Pancreas (tissue), 10 donors: ENCODE results near the gene SLC35A1. TPM values are rescaled to one million over a fixed set of nuclear protein-coding genes. Genes with fewer than 3 reads are reported as not detected.
"Not testable (repeated sequence)": the region's sequence is repeated elsewhere in the genome, so short reads cannot be mapped to it uniquely, and the experiment has no call there.

Source experiments
- ATAC-seq, 4 donors: fragments of 200-7000 bp; cut with Tn5 transposase; one replicate each; pipeline versions ENCODE4 v1.8.0 to v1.9.1; 2020; ENCODE audit warnings: mild to moderate bottlenecking in 4 of 4, moderate library complexity in 4 of 4
- DNase-seq, 6 donors: peaks; one replicate each; pipeline ENCODE4 v3.0.0-alpha.2; 2020
- FAIRE-seq: peaks from 2 replicates; lab custom pipeline; 2012; peaks lifted over from hg19 to GRCh38; lab: Jason Lieb, UNC
- H3K27ac ChIP-seq, 4 donors: fragments of 200-600 bp; sonication (generic); 1 replicate in 3 of 4; 2 replicates in 1 of 4; pipeline versions ENCODE4 v1.5.0 to v1.8.0; 2020
- H3K27me3 ChIP-seq, 4 donors: fragments of 200-600 bp; one replicate each; pipeline ENCODE4 v1.8.0; 2021
- H3K36me3 ChIP-seq, 3 donors: fragments of 200-600 bp; sonication (generic) in 1 of 3; one replicate each; pipeline versions ENCODE4 v1.5.0 to v1.8.0; 2020 to 2021
- H3K4me1 ChIP-seq, 3 donors: fragments of 200-600 bp; one replicate each; pipeline ENCODE4 v1.8.0; 2021
- H3K4me3 ChIP-seq, 4 donors: fragments of 200-600 bp; sonication (generic) in 2 of 4; one replicate each; pipeline versions ENCODE4 v1.5.0 to v1.8.0; 2020 to 2021
- H3K9me3 ChIP-seq, 4 donors: fragments of 200-600 bp; one replicate each; pipeline ENCODE4 v1.8.0; 2021
- WGBS, 2 donors: extraction: QIAGEN DNeasy Blood & Tissue Kit; methylation state at CpG; one replicate each; pipeline ENCODE4 v1.1.7; 2013; 5-methylcytosine and 5-hydroxymethylcytosine counted together
- intact Hi-C, 3 donors: fragments of 100-400 bp; cut with DNase I; formaldehyde crosslinking; loops; one replicate each; pipeline versions ENCODE4 v1.11.1 to v1.14.2; 2022
- polyA plus RNA-seq, 2 donors: library from polyadenylated mRNA; stranded (reverse); fragments of 200-250 nt; gene quantifications; one replicate each; pipeline ENCODE4 v1.2.3, GENCODE V29; 2013
- total RNA-seq, 6 donors: library from RNA; stranded (reverse); fragmentation: NEBNext Ultra II Directional in 4 of 6; extraction: Animal tissue kit (Norgen Biotek cat#: 25700) in 4 of 6; gene quantifications; one replicate each; pipeline versions ENCODE4 v1.2.1 to v1.2.4, GENCODE V29; 2021 to 2023
- TF ChIP-seq, protein P1 (sequence below), 4 donors: fragments of 200-600 bp; sonication (generic) in 3 of 4; IDR thresholded peaks; one replicate each; pipeline versions ENCODE4 v1.5.0 to v1.8.0; 2021; ENCODE audit warnings: antibody characterized with exemption in 4 of 4
- donor health status: healthy with polysubstance abuse.
- donor health status: DM: no; HTN: no; CAD: no; lungs with moderate emphysema.
- donor health status: DM: no; HTN: no; CAD: no.
- donor health status: control.
- donor health status: control.
- donor health status: Bipolar disorder and iron deficiency.
- donor health status: DM: yes; HTN: yes; CAD: no.
- donor health status: DM: no; HTN: no; CAD: no.
- donor health status: DM: no; HTN: no; CAD: no.
- donor health status: DM: yes; HTN: yes; CAD: no.

SLC35A1 gene
- total and polyA plus RNA-seq, 8 donors, result 5.4 to 15.2 (median 7.7) TPM

DNA sequence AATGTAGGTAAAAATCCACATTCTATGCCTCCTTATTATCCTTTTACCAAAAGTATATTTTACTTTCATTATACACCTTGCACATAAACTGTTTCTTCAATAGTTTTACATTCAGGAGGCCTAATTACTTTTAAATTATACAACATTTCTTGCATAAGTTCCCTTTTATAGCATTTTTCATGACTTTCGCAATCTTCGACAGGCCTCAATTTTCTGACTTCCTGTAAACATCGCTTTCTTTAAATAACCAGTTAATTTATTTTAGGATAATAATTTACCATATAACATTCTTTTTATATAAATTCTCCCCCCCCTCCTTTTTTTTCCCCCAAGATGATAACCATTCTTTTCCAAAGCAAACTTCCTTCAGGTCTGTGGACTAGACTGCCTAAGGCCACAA is 9.2 kb downstream of the SLC35A1 start:
- no peak for ATAC-seq

DNA sequence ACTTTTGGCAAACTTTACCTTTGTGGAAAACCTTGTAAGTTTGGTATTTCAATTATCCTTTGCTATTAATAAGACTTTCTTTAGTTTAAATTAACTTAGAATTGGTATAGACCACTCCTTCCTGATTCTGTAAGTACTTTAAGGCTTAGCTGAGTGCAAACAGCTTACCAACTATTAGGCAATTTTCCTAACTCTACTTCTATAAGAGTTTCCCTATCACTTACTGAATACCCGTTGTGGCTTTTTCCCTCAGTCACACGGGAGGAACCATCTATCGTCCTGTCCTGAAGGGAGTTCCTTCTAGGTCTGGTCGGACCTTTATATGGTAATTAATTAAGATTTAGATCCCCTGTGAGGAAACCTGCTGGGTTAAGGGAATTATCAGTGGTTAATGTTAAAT is 9.6 kb downstream of the SLC35A1 start:
- Histone ChIP-seq H3K27me3 (no peaks in the 10 kb centered on the region), H3K36me3 (no peaks in the 10 kb centered on the region), H3K4me3 (no peak overlapping the region), H3K9me3 (no peaks in the 10 kb centered on the region), H3K27ac (no peak overlapping the region), H3K4me1 (no peaks in the 10 kb centered on the region)
- ATAC-seq (no peak), FAIRE-seq (no peak), DNase-seq (no peak)
- TF ChIP-seq, protein P1, sequence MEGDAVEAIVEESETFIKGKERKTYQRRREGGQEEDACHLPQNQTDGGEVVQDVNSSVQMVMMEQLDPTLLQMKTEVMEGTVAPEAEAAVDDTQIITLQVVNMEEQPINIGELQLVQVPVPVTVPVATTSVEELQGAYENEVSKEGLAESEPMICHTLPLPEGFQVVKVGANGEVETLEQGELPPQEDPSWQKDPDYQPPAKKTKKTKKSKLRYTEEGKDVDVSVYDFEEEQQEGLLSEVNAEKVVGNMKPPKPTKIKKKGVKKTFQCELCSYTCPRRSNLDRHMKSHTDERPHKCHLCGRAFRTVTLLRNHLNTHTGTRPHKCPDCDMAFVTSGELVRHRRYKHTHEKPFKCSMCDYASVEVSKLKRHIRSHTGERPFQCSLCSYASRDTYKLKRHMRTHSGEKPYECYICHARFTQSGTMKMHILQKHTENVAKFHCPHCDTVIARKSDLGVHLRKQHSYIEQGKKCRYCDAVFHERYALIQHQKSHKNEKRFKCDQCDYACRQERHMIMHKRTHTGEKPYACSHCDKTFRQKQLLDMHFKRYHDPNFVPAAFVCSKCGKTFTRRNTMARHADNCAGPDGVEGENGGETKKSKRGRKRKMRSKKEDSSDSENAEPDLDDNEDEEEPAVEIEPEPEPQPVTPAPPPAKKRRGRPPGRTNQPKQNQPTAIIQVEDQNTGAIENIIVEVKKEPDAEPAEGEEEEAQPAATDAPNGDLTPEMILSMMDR (IDR thresholded peaks at IDR 0.05), result no peak
- 74 to 78% methylated on average over 4 of the region's 4 CpGs for WGBS, 2 donors
- intact Hi-C loops, result no loop called here

More for the DNA sequence above, 9.2 kb downstream of the SLC35A1 start:
- Histone ChIP-seq H3K4me3 (no peak overlapping the region), H3K4me1 (no peaks in the 10 kb centered on the region), H3K27me3 (no peaks in the 10 kb centered on the region), H3K9me3 (no peaks in the 10 kb centered on the region), H3K27ac (no peak overlapping the region), H3K36me3 (no peaks in the 10 kb centered on the region)
- TF ChIP-seq, protein P1 (IDR thresholded peaks at IDR 0.05), result no peak
- intact Hi-C loops, result no loop called here
- no peak for DNase-seq
- no peak for FAIRE-seq
- 88 to 92% methylated on average over 3 of the region's 3 CpGs for WGBS, 2 donors

DNA sequence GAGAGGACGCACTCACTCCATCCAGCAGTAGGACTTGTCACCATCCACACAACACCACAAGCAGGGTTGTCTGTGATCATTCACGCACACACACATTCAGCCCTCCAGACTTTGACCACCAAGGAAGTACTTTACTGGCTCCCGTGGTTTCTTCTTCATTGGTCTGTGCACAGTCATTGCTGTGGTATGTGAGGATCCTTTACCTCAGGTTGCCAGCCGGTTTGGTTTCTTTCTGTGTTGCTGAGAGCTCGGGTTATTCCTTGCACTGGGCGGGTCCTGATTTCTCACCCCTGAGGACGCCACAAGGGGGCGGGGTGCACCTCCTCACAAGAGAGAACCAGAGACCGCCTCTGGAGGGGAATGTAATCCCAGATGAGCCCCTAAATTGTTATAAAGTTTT is 11.2 kb downstream of the SLC35A1 start:
- FAIRE-seq (no peak), DNase-seq (no peak), ATAC-seq (no peak)
- no peaks in the 10 kb centered on the region for H3K27me3 ChIP-seq
- intact Hi-C loops, result no loop called here
- TF ChIP-seq, protein P1 (IDR thresholded peaks at IDR 0.05), result no peak
- H3K9me3 ChIP-seq, result no peaks in the 10 kb centered on the region
- H3K4me3 ChIP-seq, result no peak overlapping the region
- no peak overlapping the region for H3K27ac ChIP-seq
- 91 to 99% methylated on average over 9 of the region's 9 CpGs for WGBS, 2 donors
- H3K36me3 ChIP-seq, result no peaks in the 10 kb centered on the region
- H3K4me1 ChIP-seq, result no peaks in the 10 kb centered on the region

DNA sequence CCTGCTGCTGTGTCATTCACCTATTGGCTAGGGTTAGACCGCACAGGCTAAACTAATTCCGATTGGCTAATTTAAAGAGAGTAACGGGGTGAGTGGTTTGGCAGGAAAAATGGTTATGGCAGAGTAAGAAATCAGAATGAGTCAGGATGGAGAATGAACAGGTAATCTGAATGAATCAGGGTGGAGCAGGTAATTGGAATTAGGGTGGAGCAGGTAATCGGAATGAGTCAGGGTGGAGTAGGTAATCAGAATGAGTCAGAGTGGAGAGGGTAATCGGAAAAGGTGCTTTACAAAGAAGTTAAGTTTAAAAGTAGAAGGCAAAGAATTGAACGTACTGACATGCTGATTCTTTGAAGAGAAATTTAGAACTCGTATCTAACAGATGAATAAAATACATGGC is 11.7 kb downstream of the SLC35A1 start:
- FAIRE-seq (no peak), DNase-seq (no peak), ATAC-seq (no peak)
- whole genome bisulfite sequencing, 2 donors, result 95 to 98% methylated on average over 7 of the region's 7 CpGs
- Histone ChIP-seq H3K27ac (no peak overlapping the region), H3K36me3 (no peaks in the 10 kb centered on the region), H3K27me3 (no peaks in the 10 kb centered on the region), H3K4me3 (no peak overlapping the region), H3K4me1 (no peaks in the 10 kb centered on the region), H3K9me3 (no peaks in the 10 kb centered on the region)
- intact Hi-C loops, result no loop called here
- TF ChIP-seq, protein P1 (IDR thresholded peaks at IDR 0.05), result no peak

DNA sequence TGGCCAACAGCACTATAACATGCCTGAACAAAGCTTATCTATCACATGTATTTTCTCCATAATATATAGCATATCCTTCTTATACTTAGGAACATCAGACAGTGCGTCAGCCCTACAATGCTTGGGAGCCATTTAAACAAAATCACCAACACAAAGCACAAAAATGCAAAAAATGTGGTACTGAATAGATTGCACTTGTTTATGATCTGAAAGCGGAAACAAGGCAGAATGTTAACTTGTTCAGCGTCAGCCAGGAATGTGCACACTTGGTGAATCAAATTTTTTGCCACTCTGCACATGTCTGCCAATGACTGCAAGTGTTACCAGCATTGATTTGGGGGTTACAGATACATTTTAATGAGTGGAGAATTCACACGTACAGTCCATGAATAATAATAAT is 14.8 kb downstream of the SLC35A1 start:
- H3K27me3 ChIP-seq, result no peaks in the 10 kb centered on the region
- TF ChIP-seq, protein P1 (IDR thresholded peaks at IDR 0.05), result no peak
- H3K4me1 ChIP-seq, result no peaks in the 10 kb centered on the region
- H3K4me3 ChIP-seq, result no peak overlapping the region
- H3K27ac ChIP-seq, result no peak overlapping the region
- H3K36me3 ChIP-seq, result no peaks in the 10 kb centered on the region
- intact Hi-C loops, result no loop called here
- DNase-seq (no peak), ATAC-seq (no peak), FAIRE-seq (no peak)
- no peaks in the 10 kb centered on the region for H3K9me3 ChIP-seq
- WGBS, 2 donors, result 85 to 87% methylated on average over 4 of the region's 4 CpGs

DNA sequence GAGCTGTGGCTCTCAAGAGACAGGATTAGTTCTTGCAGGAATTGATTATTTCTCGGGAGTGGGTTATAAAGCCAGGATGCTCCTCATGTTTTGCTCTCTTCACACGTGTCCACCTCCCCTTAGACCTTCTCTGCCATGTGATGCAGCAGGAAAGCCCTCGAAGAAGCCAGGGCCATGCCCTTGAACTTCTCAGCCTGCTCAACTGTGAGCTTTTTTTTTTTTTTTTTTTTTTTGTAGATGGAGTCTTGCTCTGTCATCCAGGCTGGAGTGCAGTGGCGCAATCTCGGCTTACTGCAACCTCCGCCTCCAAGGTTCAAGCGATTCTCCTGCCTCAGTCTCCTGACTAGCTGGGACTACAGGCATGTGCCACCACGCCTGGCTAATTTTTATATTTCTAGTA is 16.6 kb downstream of the SLC35A1 start:
- H3K9me3 ChIP-seq, H3K36me3 ChIP-seq, ATAC-seq, H3K27me3 ChIP-seq, intact Hi-C loops, FAIRE-seq, H3K4me1 ChIP-seq, H3K4me3 ChIP-seq, H3K27ac ChIP-seq, DNase-seq: not testable (repeated sequence)
- WGBS, 2 donors, result 87 to 90% methylated on average over 8 of the region's 8 CpGs
